ENCODE measurements around the gene EVC.

GRCh38 chr4:5661237-5661636 lies 49.8 kb upstream of the EVC start:
- no peak for TF ChIP-seq MAX (IDR thresholded peaks at IDR 0.05)
- TF ChIP-seq FOXM1 (IDR thresholded peaks at IDR 0.05; ENCODE audit: borderline replicate concordance, low read depth), result no peak
- no peak for TF ChIP-seq EP300 (IDR thresholded peaks at IDR 0.05; ENCODE audit: borderline replicate concordance)
- TF ChIP-seq RAD21 (IDR thresholded peaks at IDR 0.05; ENCODE audit: low read depth), result no peak
- TF ChIP-seq REST (IDR thresholded peaks at IDR 0.05; ENCODE audit: low read depth), result no peak
- TF ChIP-seq TEAD4 (IDR thresholded peaks at IDR 0.05), result no peak
